Fibroblast of the aortic adventitia (primary cell): ENCODE measurements around the gene TDG. TPM values are rescaled to one million over a fixed set of nuclear protein-coding genes. Genes with fewer than 3 reads are reported as not detected.
"Not testable (repeated sequence)": the region's sequence is repeated elsewhere in the genome, so short reads cannot be mapped to it uniquely, and the experiment has no call there.

Experiments
- DNase-seq: peaks from one replicate; pipeline ENCODE4 v3.0.0-alpha.2; 2010; ENCODE audit warnings: low read depth
- H3K4me3 ChIP-seq: 2 replicates; pipeline ENCODE4 v1.5.1; 2011; ENCODE audit warnings: low read depth, mild to moderate bottlenecking, control low read depth, low read length, moderate library complexity
- total RNA-seq: library from RNA; depleted of rRNA; stranded (reverse); fragments of >200 nt; gene quantifications from 2 replicates; pipeline ENCODE4 v1.2.3, GENCODE V29; 2012; ENCODE audit warnings: low replicate concordance
- TF ChIP-seq, protein P1 (sequence below): IDR thresholded peaks from 2 replicates; pipeline ENCODE4 v1.5.1; 2011; ENCODE audit warnings: mild to moderate bottlenecking, low read length, control low read depth, inconsistent platforms; ENCODE audit not compliant: insufficient read depth

The TDG gene
- total RNA-seq, 1 donor = 16.5 TPM

DNA sequence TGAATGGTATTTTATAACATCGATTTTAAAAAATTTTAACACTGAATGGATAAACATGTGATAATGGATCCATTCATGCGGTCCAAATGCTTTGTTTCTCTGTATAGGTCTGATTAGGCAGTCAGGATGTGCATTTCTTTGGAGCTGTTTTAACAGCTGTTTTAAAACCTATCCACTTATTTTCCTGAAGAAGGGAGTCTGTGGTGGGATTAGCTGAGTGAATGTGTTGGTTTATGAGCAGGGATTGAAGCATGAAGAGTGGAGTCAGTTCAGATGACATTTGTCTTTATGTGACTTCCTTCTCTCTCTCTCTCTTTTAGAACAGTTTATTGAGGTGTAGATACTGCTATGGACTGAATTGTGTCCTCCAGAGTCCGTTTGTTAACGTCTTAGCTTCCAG is 46.7 kb downstream of the TDG start:
- DNase-seq = no peak
- H3K4me3 ChIP-seq = no peak overlapping the region
- TF ChIP-seq, protein P1, sequence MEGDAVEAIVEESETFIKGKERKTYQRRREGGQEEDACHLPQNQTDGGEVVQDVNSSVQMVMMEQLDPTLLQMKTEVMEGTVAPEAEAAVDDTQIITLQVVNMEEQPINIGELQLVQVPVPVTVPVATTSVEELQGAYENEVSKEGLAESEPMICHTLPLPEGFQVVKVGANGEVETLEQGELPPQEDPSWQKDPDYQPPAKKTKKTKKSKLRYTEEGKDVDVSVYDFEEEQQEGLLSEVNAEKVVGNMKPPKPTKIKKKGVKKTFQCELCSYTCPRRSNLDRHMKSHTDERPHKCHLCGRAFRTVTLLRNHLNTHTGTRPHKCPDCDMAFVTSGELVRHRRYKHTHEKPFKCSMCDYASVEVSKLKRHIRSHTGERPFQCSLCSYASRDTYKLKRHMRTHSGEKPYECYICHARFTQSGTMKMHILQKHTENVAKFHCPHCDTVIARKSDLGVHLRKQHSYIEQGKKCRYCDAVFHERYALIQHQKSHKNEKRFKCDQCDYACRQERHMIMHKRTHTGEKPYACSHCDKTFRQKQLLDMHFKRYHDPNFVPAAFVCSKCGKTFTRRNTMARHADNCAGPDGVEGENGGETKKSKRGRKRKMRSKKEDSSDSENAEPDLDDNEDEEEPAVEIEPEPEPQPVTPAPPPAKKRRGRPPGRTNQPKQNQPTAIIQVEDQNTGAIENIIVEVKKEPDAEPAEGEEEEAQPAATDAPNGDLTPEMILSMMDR = no peak

DNA sequence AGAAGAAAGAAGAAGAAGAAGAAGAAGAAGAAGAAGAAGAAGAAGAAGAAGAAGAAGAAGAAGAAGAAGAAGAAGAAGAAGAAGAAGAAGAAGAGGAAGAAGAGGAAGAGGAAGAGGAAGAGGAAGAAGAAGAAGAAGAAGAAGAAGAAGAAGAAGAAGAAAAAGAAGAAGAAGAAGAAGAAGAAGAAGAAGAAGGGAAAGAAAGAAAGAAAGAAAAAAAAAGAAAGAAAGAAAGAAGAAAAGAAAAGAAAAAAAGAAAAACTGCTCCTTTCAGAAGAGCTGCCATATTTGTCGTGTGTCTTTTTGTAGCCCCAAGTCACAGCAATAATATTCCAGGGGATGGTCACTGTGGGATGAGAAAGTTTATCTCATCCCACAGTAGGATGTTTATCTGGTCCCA is 56.2 kb downstream of the TDG start:
- H3K4me3 ChIP-seq, DNase-seq: not testable (repeated sequence)

DNA sequence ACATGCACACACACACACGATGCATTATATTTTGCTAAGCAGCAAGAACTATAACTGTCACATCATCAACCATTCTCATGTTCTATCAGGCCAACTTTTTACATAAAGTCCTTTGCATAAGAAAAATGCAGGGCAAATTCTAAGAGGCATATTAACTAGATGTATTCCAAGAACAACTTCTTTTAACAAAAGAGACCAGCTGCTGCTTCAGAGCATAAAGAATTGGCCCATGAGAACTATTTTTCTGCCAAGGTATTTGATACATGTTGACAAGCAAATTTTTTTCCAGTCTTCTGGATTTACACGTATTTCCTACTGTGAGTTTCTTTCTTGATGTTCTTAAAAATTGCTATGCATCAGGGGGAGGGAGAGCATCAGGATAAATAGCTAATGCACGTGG is 57.1 kb downstream of the TDG start:
- peak; percentile 69 for DNase-seq
- TF ChIP-seq, protein P1 = no peak

DNA sequence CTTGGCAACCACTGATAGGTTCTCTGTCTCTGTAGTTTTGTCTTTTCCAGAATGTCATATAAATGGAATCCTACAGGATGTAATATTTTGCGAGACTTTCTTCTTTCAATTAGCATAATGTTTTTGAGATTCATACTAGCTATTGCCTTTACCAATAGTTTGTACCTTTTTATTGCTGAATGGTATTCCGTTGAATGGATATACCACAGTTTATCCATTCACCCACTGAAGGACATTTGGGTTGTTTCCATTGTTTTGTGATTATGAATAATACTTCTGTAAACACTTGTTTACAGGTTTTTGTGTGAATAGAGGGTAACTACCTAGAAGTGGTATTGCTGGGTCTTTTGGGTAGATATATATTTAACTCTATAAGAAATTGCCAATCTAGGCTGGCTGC is 58.0 kb downstream of the TDG start:
- TF ChIP-seq, protein P1 = no peak
- no peak for DNase-seq
- H3K4me3 ChIP-seq = no peak overlapping the region

More for the DNA sequence above, 57.1 kb downstream of the TDG start:
- H3K4me3 ChIP-seq = no peak overlapping the region

GRCh38 chr12:104024348-104024747 is 58.7 kb downstream of the TDG start:
- H3K4me3 ChIP-seq = no peak overlapping the region
- TF ChIP-seq, protein P1 = no peak
- DNase-seq = no peak

DNA sequence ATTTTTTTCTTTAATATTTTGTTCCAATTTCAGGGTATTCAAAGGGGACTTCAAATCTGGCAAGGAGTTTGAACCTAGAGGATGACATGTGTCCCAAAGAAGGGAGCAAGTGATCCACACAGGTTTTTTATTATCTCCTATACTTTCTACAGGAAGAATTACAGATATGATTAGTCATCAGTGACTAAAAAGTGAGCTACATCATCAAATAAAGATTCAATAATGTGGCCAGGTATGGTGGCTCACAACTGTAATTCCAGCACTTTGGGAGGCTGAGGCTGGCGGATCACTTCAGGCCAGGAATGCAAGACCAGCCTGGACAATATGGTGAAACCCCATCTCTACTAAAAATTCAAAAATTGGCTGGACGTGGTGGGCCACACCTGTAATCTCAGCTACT is 60.1 kb downstream of the TDG start:
- TF ChIP-seq, protein P1 = no peak
- no peak overlapping the region for H3K4me3 ChIP-seq
- no peak for DNase-seq

GRCh38 chr12:104026841-104027599 is 61.3 kb downstream of the TDG start:
- no peak for DNase-seq
- TF ChIP-seq, protein P1 = no peak
- H3K4me3 ChIP-seq = no peak overlapping the region

- not testable (repeated sequence) for DNase-seq, H3K4me3 ChIP-seq
Observed at GRCh38 chr12:104030596-104030995, 64.9 kb downstream of the TDG start.

DNA sequence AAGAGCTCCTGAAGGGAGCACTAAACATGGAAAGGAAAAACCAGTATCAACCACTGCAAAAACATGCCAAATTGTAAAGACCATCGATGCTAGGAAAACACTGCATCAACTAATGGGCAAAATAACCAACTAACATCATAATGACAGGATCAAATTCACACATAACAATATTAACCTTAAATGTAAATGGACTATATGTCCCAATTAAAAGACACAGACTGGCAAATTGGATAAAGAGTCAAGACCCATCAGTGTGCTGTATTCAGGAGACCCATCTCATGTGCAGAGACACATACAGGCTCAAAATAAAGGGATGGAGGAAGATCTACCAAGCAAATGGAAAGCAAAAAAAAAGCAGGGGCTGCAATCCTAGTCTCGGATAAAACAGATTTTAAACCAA is 70.5 kb downstream of the TDG start:
- DNase-seq, H3K4me3 ChIP-seq: not testable (repeated sequence)
